GM10266 (cell line): ENCODE measurements around the gene CCDC142.
"Not testable (repeated sequence)": the region's sequence is repeated elsewhere in the genome, so short reads cannot be mapped to it uniquely, and the experiment has no call there.

Source experiments
- DNase-seq: peaks from one replicate; pipeline ENCODE4 v3.0.0; 2012; ENCODE audit errors: extremely low spot score
- CTCF ChIP-seq: IDR thresholded peaks from 2 replicates; pipeline ENCODE4 v1.5.1; 2012; ENCODE audit warnings: mild to moderate bottlenecking, low read depth; ENCODE audit not compliant: control insufficient read depth, insufficient read depth; ENCODE audit errors: missing control alignments

CCDC142 gene

DNA sequence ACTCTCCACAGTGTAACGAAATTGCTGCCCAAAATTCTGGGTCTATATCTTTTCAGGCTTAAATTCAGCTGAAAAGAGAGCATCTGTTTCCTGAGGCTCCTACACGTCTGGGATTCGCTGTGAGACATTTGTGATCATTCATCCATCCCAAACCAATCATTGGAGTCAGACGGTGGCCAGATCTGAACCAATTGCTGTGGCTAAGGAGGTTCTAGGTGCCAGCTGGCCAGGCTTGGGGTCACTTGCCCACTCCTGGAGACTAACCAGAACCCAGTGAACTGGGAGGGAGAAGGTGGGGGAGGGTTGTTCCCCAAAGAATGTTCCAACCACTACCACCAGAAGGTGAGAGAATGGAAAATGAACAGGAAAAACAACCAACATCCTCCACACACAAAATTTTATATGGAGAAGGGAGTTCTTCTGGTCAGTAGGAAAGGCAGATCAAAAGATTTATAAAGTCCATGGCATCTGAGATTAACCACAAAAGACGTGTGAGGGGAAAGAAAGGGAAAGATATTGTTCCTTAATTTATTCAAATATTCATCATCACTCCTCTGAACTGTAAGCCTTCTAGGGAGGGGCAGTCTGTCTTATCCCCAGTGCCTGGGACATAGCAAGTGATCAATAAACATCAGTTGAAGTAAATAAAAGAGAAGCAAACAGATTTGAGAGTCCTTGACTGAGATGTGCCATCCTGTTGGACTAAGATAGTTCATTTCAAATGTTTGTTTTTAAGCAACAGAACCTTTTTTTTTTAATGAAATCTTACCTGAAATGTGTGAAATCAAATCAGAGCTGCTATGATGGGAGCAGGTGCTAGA, 38.1 kb downstream of the CCDC142 start:
- no peak for TF ChIP-seq CTCF
- no peak for DNase-seq

DNA sequence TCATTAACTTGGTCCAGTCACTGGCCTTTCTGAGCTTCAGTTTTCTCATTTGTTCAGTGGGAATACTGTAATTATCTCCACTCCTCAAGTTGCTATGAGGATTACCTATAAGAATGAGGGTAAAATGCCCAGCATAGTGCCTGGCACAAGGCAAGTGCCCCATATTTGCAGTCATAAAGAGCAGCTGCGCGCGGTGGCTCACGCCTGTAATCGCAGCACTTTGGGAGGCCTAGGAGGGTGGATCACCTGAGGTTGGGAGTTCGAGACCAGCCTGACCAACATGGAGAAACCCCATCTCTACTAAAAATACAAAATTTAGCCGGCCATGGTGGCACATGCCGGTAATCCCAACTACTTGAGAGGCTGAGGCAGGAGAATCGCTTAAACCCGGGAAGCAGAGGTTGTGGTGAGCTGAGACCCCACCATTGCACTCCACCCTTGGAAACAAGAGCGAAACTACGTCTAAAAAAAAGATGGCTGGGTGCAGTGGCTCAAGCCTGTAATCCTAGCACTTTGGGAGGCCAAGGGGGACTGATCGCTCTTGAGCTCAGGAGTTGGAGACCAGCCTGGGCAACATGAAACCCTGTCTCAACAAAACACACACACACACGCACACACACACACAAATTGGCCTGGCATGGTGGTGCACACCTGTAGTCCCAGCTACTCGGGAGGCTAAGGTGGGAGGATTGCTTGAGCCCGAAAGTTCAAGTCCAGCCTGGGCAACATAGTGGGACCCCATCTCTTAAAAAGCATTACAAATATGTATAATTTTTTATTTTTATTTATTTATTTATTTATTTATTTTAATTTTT, 40.1 kb downstream of the CCDC142 start:
- not testable (repeated sequence) for DNase-seq

GRCh38 chr2:74441690-74442482, 40.9 kb downstream of the CCDC142 start, which contains the start of gene RTKN:
Gene RTKN (minus strand): TSS chr2:74441937. CDS start chr2:74441816, 121 bp downstream.
- peak; percentile 65 for DNase-seq

DNA sequence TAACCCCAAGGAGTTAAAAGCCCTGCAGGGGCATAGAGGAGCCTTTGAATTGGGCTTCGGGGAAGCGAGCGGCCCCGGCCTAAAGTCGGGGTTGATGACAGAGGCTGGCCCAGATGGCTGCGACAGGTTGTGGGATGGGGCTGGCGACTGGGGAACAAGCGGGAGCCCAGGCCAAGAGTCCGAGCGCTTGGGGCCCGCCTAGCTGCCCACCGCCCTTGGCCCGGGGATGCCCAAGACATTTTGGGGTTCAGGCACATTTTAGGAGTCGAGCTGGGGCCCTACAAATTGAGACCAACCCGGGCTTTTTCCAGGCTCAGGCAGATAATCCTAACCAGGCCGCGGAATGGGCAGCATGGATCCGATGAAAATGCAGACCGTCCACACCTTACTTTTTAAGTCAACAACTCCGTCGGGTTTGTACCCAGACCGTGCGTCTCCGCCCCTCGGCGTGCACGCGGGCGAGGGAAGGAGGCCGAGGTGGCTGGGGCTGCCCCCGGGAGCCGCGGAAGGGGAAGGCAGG, 41.6 kb downstream of the CCDC142 start:
- no peak for TF ChIP-seq CTCF
- no peak for DNase-seq

More at GRCh38 chr2:74441690-74442482, 40.9 kb downstream of the CCDC142 start, which contains the start of gene RTKN:
- TF ChIP-seq CTCF = no peak

- DNase-seq = peak; percentile 97
- peak; percentile 25 for TF ChIP-seq CTCF
Observed at GRCh38 chr2:74440378-74441169, 42.2 kb downstream of the CCDC142 start.

DNA sequence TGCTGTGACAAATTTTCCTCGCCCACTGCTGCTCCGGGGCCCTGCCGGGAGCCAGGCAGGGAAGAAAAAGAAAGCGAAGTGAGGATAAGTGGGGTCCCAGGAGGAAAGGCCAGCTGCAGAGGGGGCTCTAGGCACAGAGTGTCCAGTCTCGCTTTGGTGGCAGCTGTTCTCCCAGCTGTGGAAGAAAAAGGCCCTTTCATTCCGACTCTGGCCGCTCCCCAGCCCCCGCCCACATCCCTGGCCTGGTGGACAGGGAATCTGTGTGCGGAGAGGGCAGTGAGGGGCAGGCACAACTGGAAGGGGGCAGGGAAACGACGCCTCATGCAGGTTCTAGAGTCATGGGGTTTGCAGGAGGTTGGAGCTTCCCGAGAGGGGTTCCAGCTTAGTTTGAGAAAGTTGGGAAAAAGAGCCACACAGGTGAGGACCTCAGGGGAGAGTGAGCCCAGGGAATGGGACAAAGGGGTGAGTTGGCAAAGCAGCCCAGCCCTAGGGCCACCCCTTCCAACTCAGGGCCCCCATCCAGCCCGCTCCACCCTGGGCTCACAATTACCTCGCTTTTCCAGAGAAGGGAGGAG, 42.9 kb downstream of the CCDC142 start:
- TF ChIP-seq CTCF = no peak
- no peak for DNase-seq
